Stimulated activated naive CD4-positive, alpha-beta T cell (primary cell): Measurements from ENCODE around the gene LAMA1.

Source experiments
- DNase-seq, 6 experiments: peaks; one replicate each; lab custom pipeline; 2025; lab: John Stamatoyannopoulos, UW

Gene LAMA1

DNA sequence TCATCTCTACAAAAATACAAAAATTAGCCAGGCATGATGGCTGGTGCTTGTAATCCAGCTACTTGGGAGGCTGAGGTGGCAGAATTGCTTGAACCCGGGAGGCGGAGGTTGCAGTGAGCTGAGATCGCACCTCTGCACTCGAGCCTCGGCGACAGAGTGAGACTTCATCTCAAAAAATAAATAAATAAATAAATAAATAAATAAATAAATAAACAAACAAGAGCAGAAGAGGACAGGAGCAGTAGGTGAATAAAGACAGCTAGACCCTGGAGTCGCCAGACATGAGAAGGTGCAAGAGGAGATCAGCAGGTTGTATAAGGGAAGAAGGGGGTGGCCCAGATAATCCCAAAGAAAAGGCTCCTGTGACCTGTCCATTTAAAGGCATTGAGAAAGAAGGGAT is 12.3 kb downstream of the LAMA1 start:
- DNase-seq: no peak

DNA sequence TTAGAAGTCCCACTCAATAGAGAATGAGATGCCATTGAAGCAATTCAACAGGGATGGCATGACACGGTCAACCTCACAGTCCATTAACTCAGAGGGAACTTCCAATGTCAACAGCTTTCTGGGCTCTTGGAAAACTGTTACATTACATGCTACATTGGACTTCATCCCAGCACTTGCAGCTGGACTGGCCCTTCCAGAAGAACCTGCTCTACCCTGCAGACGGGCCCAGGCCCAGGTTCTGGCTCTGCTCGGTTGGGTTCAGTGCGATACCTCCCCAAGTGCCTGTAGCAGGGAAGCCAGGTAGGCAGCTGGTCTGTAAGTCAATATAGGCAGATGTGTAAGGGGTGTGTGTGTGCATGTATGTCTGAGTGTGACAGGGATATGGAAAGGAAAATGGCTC is 12.9 kb downstream of the LAMA1 start:
- DNase-seq: no peak

DNA sequence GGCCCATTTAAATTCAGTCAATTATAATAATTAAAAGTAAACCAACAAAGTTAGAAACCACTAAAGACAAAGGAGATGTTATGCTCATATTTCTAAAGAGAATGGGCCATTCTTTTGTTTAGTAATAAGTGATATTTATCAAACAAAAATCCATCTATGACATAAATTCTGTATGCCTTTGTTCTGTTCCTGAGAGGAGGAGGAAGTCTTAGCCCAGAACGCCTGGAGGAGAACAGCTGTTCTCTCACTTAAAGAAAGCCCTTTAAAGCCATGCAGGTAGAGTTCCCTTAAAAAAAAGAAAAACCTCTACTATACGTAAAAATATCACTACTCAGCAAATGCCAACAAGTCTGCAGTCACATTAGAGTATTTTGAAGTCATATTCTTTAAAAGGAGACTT is 15.5 kb downstream of the LAMA1 start:
- DNase-seq: no peak

DNA sequence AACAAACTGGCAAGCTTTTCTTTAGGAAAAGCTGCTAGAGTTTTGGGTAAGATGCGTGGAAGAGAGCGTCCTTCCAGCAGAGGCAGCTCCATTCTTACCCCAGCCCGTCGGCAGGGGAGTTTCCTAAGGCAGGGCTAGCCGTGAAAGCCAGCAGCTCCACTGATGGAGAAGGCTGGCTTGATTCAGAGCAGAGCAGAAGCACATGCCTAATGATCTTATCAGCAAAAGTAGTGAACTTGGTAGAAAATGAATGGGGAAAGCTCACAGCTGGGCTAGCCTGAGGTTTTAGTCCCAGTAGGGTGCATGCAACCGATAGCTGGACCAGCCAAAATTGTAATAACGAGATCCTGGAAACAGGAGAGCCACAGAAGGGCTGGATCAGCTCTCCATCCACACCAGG is 20.8 kb downstream of the LAMA1 start:
- DNase-seq: no peak

DNA sequence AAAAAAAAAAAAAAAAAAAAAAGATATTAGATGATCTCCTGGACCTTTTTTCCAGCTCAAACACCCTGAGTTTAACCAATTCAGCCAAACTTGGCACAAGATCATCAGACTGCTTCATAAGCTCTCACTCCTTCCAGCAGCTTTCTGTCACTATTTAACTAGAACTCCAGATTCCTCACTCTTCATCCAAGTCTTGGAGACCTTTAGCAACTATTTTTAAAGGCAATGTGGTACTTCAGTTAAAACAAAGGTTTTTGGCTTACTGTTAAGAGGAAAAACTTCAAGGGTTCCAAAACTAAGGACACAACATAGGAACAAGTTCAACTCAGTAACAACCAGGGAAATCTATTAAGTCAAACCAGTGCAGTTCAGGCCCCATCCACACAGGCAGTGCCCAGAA is 23.2 kb downstream of the LAMA1 start:
- no peak for DNase-seq

GRCh38 chr18:7090771-7091170 is 26.8 kb downstream of the LAMA1 start:
- DNase-seq: no peak

DNA sequence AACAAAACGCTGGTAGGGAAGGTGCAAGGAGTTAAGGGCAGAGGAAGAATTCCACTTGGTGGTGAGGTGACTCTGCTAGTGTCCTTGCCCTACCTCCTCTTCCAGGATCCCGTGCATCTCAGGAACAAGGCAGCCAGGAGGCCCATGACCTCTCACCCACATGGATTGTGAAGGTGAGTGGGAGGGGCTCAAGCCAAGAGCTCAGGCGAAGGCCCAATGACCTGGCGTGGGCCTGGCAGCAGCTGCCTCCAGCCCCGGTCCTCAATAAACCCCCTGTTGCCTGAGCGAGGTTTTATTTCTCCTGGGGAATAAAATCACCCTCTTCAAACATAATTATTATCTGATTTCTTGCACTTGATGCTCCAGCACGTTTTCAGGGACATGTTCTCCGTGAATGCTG is 28.2 kb downstream of the LAMA1 start:
- DNase-seq: no peak

DNA sequence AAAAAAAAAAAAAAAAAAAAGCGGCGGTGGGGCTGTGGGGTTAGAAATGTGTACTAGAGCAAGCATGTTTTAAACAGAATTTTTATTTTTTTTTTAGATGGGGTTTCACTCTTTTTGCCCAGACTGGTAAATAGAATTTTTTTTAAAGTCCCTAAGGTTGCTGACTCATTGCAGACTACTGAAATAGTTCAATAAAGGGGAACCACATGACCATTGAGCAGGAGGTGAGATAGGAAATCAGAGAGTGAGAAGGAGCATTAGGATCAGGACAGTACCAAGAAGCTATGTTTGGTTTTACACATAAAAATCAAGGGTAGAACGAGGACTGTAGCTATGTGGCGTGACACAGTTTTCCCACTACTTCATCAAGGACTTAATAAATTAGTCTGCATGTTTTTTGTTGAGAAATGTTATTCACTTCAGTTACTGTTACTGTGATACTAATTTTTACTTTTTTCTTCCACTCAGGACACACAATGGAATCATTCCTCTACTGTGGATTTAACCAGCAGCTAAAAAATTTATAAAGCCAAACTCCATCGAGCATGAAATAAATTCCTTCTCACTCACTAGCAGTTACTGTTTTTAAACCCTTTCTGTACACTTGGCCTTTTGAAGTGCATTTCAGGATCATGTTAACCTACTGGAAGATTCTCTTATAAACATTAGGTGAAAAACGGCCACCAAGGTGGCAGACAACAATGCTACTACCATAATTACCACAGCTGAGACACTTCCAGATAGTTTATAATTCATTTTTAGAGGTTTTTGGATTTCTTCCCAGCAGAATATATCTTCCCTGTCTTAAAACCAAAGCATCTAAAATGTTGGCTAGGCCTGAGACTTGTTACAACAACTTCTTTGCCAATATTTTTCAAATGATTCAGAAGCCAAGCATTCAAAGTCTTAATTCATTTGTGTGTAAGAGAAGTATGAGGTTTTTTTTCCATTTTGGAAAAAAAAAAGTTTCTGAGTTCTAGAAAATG is 33.2 kb downstream of the LAMA1 start:
- no peak for DNase-seq

GRCh38 chr18:7082671-7083070 is 34.9 kb downstream of the LAMA1 start:
- no peak for DNase-seq

DNA sequence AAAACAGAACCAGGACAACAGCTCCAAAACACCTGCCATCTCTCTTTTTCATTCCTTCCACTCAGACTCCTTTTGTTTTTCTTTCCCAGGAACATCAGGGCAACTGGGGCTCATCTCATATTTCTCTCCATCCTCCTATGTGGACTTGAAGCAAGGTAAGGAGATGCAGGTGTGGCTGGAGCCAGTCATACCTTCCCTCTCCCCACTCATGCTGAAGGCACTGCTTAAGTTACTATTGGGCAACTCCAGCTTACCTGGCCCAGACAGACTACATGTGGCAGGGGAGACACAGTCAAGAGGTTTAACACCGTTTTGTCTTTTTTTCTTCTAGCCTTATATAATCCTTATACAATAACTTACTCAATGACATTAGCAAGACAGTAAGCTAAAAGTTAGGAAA is 38.4 kb downstream of the LAMA1 start:
- DNase-seq: no peak

DNA sequence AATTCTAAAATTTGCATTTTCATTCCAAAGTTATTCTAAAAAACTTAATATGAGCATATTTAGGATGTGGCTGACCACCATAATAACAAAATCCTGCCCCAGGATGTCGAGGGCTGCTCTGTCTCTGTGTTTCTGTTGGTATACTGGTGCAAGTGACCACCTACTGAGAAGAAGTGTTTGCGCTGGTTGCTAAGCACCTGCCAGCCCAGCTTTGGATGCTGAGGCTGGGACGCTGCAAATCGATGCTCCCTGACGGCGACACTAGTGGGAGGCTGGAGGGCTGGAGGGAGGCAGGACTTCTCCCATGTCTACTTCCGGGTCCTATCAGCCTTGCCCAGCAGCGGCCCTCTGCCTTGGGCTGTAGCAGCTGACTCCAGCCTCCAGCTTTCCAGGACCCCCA is 45.0 kb downstream of the LAMA1 start:
- no peak for DNase-seq

GRCh38 chr18:7071600-7071999 is 46.0 kb downstream of the LAMA1 start:
- DNase-seq: no peak

GRCh38 chr18:7070466-7070865 is 47.1 kb downstream of the LAMA1 start:
- DNase-seq: no peak

DNA sequence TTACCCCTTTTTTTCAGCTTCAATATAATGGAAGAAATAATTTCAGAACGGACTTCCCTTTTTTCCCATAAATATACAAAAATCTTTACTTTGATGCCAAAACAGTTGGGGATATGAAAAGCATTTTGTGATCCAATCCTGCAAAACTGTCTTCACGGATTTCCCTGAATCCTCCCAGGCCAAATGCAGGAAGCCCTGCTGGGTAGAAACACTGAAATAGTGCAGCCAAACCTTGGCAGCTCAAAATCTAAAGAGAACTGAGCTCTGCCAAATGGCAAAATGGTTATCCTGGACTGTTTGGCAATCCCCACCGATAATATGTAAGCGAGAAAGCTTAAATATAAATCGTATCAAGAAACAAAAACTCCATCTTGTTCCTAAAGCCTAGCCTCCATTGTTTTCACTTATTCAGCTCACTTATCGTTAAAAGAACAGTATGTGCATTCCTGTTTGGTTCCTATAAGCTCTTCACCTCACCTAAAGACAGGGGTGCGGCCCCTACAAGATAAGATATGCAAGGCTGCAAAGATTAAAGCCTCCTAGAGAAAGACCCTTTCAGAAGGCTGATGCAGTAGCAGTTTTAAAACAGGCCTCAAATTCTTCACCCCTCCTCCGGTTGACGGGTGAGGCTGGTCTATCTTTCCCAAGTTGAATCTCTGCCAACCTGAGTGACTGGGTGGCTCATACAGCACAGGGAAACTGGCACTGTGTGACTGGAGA is 48.6 kb downstream of the LAMA1 start:
- DNase-seq: no peak

DNA sequence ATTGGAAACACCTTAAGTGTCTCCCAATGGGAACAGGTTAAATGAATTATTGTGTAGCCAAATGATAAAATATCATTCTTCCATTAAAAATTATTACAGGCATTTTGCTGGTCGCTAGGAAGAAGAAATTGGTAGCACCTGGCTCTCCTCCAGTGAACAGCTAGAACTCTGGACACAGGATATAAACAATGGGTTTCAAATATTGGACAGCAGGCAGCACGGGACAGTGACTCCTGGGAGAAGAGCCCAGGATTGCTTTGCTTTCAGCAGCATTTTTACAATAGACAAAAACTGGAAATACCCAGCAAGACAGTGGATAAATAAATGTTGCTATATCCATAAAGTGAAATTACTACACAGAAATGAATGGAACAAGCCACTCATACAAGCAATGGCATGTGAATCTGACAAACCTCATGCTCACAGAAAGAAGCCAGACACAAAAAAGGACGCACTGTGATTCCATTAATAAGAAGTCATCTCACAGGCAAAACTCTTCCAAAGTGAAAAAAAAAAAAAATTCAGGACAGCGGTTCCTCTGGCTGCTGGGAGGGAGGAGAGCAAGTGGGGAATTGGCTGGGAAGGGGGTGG is 50.5 kb downstream of the LAMA1 start:
- DNase-seq: no peak

GRCh38 chr18:7065736-7066135 is 51.9 kb downstream of the LAMA1 start:
- no peak for DNase-seq

- DNase-seq: no peak
These were observed 53.3 kb downstream of the LAMA1 start for GRCh38 chr18:7064346-7064745.

DNA sequence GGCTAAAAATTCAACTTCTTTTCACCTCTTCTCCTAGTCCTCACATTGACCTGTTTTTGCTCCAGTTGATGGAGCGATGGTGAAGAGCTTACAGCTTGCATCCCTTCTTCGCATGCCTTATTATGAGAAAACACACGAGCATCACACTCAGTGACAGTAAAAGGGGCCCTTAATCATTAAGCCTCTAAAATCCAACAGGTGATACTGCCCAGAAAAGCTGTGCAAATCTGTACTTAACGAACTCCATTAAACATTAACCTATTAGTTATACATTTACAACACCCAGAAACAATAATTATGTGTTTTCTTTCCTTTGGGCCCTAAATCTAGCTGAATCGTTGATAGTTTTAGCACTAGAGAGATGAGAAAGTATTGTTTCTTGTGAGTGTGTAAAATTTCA is 54.8 kb downstream of the LAMA1 start:
- no peak for DNase-seq

DNA sequence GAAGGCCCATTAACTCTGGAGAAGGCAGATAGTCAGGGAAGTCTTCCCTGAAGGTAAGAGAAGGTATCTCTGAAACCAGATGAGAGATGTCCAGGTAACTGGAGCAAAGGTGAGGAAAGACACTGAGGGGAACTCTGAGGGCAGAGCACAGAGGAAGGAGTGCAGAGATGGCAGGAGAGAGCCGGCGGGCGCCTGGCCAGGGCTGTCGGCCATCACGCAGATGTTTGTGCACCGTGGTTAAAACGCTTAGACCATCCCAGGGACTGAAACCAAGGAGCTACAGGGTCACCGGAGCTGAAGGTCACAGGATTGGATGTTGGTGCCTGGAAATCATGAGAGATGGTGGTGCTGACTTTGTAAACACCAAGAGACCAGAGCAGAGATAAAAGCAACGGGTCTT is 55.4 kb downstream of the LAMA1 start:
- DNase-seq: no peak

- DNase-seq: no peak
These were observed 58.3 kb downstream of the LAMA1 start for GRCh38 chr18:7059276-7059675.

DNA sequence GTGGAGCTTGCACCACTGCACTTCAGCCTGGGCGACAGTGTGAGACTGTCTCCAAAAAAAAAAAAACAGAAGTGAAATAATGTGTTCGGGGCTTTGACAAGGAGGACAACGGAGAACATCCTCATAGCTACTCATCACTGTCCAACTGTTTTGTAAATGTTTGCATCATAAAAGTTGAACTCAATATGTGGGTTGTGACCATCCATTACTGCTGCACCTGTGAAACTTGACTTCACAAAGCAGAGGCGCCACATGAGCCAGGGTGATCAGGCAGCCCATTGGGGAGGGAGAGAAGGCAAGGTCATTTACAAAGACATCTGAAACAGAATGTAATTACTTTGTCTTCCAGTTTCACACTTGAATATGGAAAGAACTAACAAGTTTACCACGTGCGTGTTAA is 61.6 kb downstream of the LAMA1 start:
- DNase-seq: no peak

DNA sequence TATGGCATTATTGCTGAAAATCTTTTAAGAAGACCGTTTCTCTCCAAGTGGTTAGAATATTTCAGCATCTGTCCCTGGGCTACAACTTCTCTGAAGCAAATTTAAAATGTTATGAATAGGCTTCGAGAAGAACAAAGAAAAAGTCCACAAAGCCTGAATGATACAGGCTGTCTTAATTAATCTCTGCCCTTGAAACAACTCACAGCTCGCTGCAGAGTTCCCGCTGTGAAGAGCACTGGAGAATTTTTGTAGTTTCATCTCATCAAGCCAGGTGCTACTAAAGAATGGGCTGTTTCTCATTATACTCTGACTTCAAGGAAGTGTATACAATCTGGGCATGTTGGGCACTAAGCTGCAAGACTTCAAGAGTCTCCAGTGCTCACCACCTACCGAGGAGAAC is 67.6 kb downstream of the LAMA1 start:
- DNase-seq: no peak

DNA sequence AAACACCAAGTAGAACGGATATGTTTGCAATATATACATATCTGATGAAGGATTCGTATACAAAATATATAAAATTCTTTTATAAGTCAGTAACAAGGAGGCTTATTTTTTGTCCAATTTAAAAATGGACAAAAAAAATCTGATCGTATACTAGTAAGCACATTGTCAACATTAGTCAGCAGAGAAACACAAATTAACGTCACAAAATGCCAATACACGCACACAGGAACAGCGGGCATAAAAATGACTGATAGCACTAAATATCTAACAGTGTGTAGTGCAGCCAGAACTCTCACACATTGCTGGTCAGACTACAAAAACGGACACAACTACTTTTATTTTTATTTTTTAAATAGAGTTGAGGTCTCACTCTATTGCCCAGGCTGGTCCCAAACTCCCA is 69.5 kb downstream of the LAMA1 start:
- no peak for DNase-seq
